ENCODE results near the gene MRPL41.

- TF ChIP-seq CTCF (conservative IDR thresholded peaks at IDR 0.05; ENCODE audit: low read depth, low read length) (no peak), EZH2 (IDR thresholded peaks at IDR 0.05; ENCODE audit: borderline replicate concordance, low read depth, low read length, poor library complexity, severe bottlenecking) (no peak)
Observed at GRCh38 chr9:137583347-137583746, 31.7 kb downstream of the MRPL41 start.

All from A673 (cell line).